Measurements from ENCODE around the gene DGKK.
"Not testable (repeated sequence)": the region's sequence is repeated elsewhere in the genome, so short reads cannot be mapped to it uniquely, and the experiment has no call there.

DGKK gene

GRCh38 chrX:50333308-50333707 lies 137.3 kb downstream of the DGKK start:
- no peaks in the 10 kb centered on the region for H3K27me3 ChIP-seq (ENCODE audit: insufficient read depth, low read length, poor library complexity, severe bottlenecking)
- H4K20me1 ChIP-seq (ENCODE audit: insufficient read depth, low read length, poor library complexity, severe bottlenecking) = no peaks in the 10 kb centered on the region
- H3F3A ChIP-seq (ENCODE audit: low read depth) = no peaks in the 10 kb centered on the region
- no peaks in the 10 kb centered on the region for H3K9me2 ChIP-seq (replicated peaks; ENCODE audit: low read depth, low read length)
- H3K4me2 ChIP-seq (ENCODE audit: low read depth, low read length, poor library complexity, severe bottlenecking) = no peak overlapping the region
- H3K36me3 ChIP-seq (ENCODE audit: insufficient read depth, low read length) = no peaks in the 10 kb centered on the region
- no peak overlapping the region for H3K4me3 ChIP-seq (ENCODE audit: low read length, poor library complexity, severe bottlenecking)
- H3K9ac ChIP-seq (ENCODE audit: low read depth, low read length, poor library complexity, severe bottlenecking) = no peak overlapping the region
- H3K9me3 ChIP-seq (ENCODE audit: insufficient read depth, low read depth, low read length) = no peaks in the 10 kb centered on the region
- H3K79me2 ChIP-seq (ENCODE audit: insufficient read depth, low read length) = no peaks in the 10 kb centered on the region
- H2AFZ ChIP-seq (ENCODE audit: low read length) = no peak overlapping the region
- TF ChIP-seq CTCF (conservative IDR thresholded peaks at IDR 0.05; ENCODE audit: low read length) = no peak
- no peaks in the 10 kb centered on the region for H3K4me1 ChIP-seq (ENCODE audit: insufficient read depth, low read length, poor library complexity, severe bottlenecking)

GRCh38 chrX:50332668-50333067 lies 138.0 kb downstream of the DGKK start:
- H3K79me2 ChIP-seq (ENCODE audit: insufficient read depth, low read length); H3K27me3 ChIP-seq (ENCODE audit: insufficient read depth, low read length, poor library complexity, severe bottlenecking); H3K9me2 ChIP-seq (replicated peaks; ENCODE audit: low read depth, low read length); H3K4me2 ChIP-seq (ENCODE audit: low read depth, low read length, poor library complexity, severe bottlenecking); H2AFZ ChIP-seq (ENCODE audit: low read length); H3K4me1 ChIP-seq (ENCODE audit: insufficient read depth, low read length, poor library complexity, severe bottlenecking); H3K4me3 ChIP-seq (ENCODE audit: low read length, poor library complexity, severe bottlenecking); H3K9me3 ChIP-seq (ENCODE audit: insufficient read depth, low read depth, low read length); H3K36me3 ChIP-seq (ENCODE audit: insufficient read depth, low read length); H3F3A ChIP-seq (ENCODE audit: low read depth); H3K9ac ChIP-seq (ENCODE audit: low read depth, low read length, poor library complexity, severe bottlenecking); H4K20me1 ChIP-seq (ENCODE audit: insufficient read depth, low read length, poor library complexity, severe bottlenecking): not testable (repeated sequence)

- Histone ChIP-seq H4K20me1 (ENCODE audit: insufficient read depth, low read length, poor library complexity, severe bottlenecking) (no peaks in the 10 kb centered on the region), H3K9me3 (ENCODE audit: insufficient read depth, low read depth, low read length) (no peaks in the 10 kb centered on the region), H3F3A (ENCODE audit: low read depth) (no peaks in the 10 kb centered on the region), H3K4me3 (ENCODE audit: low read length, poor library complexity, severe bottlenecking) (no peak overlapping the region), H3K9ac (ENCODE audit: low read depth, low read length, poor library complexity, severe bottlenecking) (no peak overlapping the region), H3K79me2 (ENCODE audit: insufficient read depth, low read length) (no peaks in the 10 kb centered on the region), H3K4me1 (ENCODE audit: insufficient read depth, low read length, poor library complexity, severe bottlenecking) (no peaks in the 10 kb centered on the region), H2AFZ (ENCODE audit: low read length) (no peak overlapping the region), H3K27me3 (ENCODE audit: insufficient read depth, low read length, poor library complexity, severe bottlenecking) (no peaks in the 10 kb centered on the region), H3K36me3 (ENCODE audit: insufficient read depth, low read length) (no peaks in the 10 kb centered on the region), H3K9me2 (replicated peaks; ENCODE audit: low read depth, low read length) (no peaks in the 10 kb centered on the region), H3K4me2 (ENCODE audit: low read depth, low read length, poor library complexity, severe bottlenecking) (no peak overlapping the region)
- TF ChIP-seq EZH2phosphoT487 (IDR thresholded peaks at IDR 0.05; ENCODE audit: borderline replicate concordance) = no peak
- TF ChIP-seq CTCF (conservative IDR thresholded peaks at IDR 0.05; ENCODE audit: low read length) = no peak
Observed at GRCh38 chrX:50327235-50327634, 143.4 kb downstream of the DGKK start.

All from Loucy (cell line).